GM18909 (cell line): ENCODE data around the gene EFTUD2.

Experiments
- ATAC-seq: cut with Tn5 transposase; IDR thresholded peaks from one replicate; pipeline ENCODE4 v1.9.1; 2021; ENCODE audit warnings: mild to moderate bottlenecking; ENCODE audit not compliant: unreplicated experiment, poor library complexity

EFTUD2 gene

GRCh38 chr17:44912763-44913544 is 13.7 kb upstream of the EFTUD2 start:
- ATAC-seq, result no peak

DNA sequence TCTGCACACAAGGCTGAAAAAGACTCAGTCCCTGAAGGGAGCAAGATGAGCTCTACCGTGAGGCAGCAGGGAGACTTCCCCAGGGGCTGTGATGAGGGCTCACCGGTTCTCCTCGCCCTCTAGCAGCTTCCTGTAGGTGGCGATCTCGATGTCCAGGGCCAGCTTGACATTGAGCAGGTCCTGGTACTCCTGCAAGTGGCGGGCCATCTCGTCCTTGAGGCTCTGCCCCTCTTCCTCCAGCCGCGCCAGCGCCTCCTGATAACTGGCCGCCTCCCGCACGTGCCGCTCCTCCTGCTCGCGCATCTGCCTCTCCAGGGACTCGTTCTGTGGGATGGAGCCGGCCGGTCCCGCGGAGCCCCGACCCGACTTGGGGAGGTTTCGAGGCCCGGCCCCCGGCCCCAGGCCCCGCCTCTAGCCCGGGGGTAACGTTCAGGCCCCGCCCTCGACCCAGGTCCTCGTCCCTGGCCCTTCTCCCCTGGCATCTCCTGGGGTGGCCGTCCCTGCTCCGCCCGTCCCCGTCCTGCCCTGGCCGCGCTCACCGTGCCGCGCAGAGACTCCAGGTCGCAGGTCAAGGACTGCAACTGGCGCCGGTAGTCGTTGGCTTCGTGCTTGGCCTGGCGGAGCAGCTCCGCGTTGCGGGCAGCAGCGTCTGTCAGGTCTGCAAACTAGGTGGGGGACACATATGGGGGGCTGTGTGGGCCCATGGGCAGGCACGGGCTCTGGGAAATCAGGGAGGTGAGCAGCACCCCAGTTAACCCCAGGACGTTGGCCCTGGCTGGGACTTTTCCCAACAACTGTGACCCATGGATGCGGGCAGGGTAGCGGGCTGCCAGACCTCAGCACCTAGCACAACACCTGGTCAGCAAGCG is 12.1 kb upstream of the EFTUD2 start:
- ATAC-seq, result no peak

- ATAC-seq, result no peak
These were observed 11.2 kb upstream of the EFTUD2 start for GRCh38 chr17:44910231-44911106.

DNA sequence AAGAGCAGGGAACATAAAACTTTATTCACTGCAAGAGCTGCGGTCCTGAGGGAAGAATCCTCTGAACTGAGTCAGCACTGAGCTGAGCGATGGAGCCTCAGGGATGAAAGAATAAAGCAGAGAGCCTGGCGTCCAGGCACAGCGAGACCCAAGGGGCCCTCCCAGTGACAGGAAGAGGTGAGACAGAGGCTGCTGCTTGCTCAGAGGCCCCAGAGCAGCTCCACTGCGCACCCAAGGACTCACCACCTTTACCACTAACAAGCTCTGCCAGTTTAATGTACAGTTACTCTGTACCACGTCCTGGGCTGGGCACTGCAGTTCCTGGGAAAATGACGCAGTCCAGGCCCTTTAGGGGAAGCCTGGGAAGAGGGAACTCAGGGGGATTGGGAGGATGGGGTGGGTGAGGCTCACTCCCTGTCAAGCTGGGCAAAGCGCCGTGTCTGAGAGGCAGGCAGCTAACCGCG is 10.5 kb upstream of the EFTUD2 start:
- ATAC-seq, result no peak

DNA sequence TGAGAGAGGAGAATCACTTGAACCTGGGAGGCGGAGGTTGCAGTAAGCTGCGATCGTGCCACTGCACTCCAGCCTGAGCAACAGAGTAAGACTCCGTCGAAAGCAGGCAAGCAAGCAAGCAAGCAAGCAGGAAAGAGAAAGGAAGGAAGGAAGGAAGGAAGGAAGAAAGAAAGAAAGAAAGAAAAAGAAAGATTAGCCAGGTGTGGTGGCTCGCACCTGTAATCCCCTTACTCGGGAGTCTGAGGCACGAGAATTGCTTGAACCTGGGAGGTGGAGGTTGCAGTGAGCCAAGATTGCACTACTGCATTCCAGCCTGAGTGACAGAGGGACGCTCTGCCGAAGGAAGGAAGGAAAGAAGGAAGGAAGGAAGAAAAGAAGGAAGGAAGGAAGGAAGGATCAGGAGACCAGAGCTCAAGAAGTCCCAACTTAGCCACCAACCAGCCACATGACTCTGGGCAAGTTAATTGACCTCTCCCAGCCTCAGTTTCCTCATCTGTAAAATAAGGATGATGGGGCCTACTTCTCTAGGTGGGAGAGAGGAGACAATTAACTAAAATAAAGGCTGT is 9.6 kb upstream of the EFTUD2 start:
- no peak for ATAC-seq

GRCh38 chr17:44907729-44908470 is 8.7 kb upstream of the EFTUD2 start:
- no peak for ATAC-seq

- no peak for ATAC-seq
These were observed 7.8 kb upstream of the EFTUD2 start for GRCh38 chr17:44906763-44907728.

DNA sequence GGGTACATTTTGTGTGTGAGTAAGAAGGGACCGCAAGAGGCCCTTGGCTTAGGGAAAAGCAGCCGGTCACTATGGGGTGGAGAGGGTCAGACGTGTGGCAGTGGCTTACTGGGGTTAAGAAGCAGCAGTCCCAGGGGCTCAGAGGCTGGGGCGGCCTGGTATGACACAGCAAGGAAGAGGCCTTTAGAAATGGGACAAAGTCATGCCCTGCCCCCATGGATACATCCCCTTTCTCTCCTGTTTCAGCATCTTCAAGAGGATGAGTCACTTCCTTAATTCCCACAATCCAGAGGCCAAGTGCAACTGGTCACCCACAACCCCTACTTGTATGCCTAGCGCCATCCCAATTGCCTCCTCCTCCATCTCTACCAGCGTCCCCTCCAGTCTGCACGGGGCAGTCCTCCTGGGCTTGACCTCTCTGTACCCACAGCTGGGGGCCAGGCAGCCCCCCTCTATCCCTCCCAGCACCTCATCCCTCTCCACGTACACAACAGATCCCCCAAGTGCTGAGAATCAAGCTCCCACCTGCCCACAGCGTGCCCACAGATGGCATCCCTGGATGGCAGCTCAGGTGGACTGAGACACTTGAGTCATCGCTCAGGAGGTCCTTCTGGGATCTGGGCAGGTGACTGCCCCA is 6.9 kb upstream of the EFTUD2 start:
- ATAC-seq, result no peak

GRCh38 chr17:44905006-44906000 is 6.1 kb upstream of the EFTUD2 start:
- ATAC-seq, result no peak

DNA sequence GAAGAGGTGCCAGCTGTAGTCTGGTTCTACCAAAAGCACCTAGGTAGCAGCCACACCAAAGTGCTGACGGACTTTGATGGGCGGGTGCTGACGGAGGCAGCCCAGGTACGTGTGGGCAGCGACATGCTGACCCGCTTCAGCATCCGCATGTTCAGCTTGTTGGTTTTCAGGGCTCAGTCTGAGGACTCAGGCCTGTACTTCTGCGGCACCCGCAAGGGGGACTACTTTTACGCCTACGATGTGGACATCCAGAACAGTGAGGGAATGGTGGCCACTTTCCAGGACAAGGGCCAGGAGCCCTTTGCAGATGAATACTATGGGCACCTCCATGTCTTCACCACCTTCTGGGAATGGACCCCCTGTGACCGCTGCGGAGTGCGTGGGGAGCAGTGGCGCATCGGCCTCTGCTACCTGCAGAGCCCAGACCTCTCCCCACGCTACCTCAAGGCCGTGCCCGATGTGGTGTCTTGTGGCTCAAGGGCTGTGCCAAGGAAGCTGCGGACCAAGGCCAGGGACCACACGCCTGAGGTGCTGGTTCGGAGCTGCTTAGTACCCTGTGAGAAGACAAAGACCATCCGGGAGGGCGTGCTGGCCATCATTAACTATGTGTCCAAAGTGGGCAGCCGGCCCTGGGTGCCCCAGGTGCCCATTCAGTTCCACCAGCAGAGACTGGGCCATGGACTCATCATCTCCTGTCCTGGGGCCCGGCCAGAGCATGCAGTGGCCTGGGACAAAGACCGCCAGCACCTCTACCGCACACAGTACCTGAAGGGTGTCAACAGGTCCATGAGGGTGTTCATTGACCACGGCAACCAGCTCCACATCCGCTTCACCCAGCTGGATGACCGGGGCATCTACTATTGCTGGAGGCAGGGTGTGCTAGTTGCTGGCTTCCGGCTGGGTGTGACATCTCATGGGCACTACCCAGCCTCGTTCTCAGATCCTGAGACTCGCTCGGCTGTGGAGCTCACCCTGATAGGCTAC is 5.0 kb upstream of the EFTUD2 start:
- ATAC-seq, result no peak

DNA sequence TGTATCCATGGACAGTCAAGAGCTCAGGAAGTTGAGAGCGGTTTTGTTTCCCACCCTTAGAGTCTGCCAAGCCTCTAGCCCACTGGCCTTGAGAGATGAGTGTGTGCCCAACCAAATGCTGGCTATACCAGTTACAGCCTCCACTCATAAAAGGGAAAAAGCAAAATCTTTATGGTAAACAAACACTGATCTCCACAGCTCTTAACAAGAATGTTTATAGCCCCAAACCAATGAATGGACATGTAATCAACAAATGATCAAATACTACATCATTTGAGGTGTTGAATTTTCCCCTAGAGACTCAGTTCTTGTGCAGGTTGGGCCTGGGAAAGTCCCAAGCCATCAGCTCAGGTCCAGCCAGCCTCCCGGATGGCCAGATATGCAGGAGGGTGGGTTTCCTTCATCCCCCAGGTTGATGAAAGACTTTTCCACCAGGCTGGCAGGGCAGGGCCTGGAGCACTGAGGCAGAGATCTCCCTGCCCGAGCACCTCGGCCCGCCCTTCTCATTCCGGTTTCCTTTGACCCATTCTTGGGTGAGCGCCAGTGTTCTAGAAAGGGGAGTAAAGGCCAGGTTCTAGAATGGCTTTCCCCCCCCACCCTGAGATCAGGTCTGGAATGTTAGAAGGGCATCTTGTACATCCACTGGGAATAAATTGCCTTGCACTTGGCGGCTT is 3.9 kb upstream of the EFTUD2 start:
- ATAC-seq, result no peak

DNA sequence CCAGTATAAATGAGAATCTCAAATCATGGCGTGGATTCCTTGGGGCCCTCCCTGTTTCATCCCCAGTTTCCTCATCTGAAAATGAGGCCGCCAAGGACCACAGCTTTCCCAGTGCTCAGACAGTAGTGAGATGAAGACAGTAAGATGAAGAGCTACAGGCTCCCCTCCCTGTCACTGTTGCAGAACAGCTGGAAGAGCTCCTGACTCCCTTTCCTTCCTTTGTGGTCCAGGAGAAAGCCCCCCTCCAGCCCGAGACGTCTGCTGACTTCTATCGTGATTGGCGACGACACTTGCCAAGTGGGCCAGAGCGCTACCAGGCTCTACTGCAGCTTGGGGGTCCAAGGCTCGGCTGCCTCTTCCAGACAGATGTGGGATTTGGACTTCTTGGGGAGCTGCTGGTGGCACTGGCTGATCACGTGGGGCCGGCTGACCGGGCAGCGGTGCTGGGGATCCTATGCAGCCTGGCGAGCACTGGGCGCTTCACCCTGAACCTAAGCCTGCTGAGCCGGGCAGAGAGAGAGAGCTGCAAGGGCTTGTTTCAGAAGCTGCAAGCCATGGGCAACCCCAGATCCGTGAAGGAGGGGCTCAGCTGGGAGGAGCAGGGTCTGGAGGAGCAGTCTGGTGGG is 3.0 kb upstream of the EFTUD2 start:
- ATAC-seq, result no peak

GRCh38 chr17:44901411-44901921 is 2.2 kb upstream of the EFTUD2 start:
- ATAC-seq, result no peak

- no peak for ATAC-seq
These were observed 1.6 kb upstream of the EFTUD2 start for GRCh38 chr17:44900894-44901293.

- no peak for ATAC-seq
These were observed 524 bp downstream of the EFTUD2 start for GRCh38 chr17:44898768-44899073.
